Right hindlimb (tissue), 1 donor: ENCODE data around the gene PXYLP1.

ENCODE experiments used
- DNase-seq: peaks from one replicate; pipeline ENCODE4 v3.0.0-alpha.2; 2018

The PXYLP1 gene

DNA sequence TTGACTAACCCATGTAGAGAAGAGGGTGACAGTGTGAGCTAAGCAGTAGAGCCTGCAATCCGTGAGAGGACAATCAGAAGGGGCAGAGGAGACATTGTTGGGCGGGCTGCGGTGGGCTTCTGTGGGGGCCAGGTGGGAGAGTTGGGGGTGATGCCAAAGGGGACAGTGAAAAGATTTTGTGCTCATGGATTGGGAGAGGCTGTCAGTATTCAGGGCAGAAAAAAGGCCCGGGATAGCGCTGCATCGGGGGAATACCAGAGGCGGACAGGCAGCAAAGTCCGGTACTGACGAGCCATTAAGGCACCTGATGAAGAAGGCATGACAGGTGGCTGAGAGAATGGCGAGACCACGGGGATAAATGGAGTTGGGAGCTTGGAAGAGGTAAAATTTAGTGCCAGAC lies 1.3 kb upstream of the PXYLP1 start:
- DNase-seq = no peak

DNA sequence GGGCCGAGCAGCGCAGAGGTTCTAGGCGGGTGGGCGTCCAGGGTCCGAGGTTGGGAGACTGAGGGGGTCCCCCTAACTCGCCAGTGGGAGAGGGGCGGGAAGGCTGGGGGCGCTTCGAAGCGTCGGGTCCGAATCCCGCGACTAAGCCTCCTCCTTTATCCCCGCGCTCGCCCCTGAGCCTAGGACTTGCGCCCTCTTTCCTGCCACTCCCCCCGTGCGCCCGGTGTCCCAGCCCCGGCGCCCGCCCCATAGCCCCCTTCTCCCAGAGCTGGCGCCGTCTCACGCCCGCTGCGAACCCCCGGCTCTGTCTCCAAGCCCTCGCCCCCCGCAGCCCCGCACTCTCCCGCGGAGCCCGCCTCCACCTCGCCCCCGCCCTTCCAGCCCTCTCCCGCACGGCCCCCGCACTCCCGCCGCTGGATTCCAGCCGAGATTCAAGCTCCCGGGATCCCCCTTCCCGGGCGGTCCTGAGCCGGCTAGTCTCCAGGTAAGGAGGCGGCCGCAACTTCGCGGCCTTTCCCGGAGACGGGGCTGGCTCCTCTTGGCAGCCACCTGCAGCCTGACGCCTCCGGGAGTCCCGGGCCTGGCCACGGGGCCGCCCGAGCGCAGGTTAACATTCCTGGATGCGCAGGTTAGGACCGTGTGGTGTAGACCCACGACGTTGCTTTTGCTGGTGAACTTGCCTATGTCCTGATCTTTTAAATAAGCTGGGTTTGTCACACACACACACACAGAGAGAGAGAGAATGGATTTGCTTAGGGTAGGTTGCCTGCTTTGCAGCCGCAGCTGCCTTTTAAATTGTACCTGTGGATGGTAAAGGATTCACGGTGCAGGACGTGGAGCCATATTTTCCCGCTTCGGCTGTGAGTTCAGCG lies 563 bp downstream of the PXYLP1 start:
- peak; percentile 54 for DNase-seq

DNA sequence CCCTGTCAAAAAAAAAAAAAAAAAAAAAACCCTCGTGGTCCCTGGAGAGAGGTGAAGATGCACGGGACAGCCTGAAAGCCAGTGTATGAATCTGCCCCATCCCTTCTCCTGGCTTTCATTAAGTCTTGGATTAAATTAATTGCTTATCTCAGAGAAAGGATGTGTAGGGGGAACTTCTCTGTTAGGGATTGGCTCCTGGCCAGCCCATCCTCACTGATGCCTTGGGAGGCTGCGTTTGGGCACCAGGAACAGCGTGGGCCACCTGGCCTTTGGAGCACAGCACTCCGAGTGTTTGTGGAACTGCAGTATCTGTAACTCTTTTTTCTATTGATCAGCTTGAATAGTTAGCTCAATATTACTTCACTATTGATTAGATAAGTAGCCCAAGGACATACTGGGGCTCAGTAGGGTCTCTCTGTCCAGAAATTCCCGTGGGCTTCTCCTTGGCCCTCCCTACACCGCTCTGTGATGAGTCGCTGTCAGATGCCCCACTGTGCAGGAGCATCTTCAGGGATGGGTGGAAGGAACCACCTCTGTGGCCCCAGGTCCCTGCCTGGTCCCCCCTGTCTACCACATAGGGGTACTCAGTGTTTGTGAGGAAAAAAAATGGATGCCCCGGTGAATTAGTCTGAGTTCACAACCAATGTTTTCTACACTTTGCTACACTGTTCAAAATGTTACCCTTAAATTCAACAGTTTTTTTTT lies 2.0 kb downstream of the PXYLP1 start:
- no peak for DNase-seq

DNA sequence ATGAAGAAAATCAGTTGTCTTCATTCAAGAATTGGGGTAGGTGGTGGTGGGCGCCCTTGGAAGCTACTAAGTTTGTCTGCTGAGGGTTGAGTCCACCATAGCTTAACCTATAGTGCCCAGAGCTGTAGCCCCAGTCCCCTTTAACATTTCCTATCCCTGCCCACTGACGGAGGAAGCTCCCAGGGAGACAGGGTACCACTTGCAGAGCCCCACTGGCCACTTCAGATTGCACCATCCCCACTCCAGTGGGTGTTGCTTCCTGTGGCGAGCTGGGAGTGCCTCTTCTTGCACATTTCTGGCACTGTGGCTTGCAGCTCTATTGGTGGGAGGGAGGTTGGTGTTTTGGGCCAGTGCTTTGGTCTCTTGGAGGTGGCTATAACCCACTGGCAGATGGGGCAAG lies 2.7 kb downstream of the PXYLP1 start:
- DNase-seq = no peak

DNA sequence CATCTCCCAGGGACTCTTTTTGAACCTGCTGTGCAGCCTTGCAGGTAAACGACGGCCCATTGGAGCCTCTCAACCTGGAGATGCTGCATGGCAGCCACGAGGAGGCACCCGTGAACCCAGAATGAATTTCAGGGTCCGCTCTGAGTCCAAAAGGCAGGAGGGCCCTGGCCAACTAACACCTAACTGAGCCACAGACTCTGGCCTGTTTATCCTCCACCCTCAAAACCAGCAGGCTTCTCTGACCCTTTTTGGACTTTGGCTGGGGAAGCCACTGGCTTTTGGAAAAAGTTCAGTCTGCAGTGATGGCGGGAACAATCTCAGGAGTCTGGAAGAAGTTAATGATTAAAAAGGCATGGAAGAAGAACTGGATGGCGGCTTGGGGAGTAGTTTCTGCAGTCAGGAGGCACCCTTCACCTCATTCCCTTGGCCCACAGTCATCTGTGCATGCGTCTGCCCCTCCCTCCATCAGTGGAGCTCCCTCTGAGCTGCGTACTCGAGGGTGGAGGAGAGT lies 4.1 kb downstream of the PXYLP1 start:
- DNase-seq = no peak

DNA sequence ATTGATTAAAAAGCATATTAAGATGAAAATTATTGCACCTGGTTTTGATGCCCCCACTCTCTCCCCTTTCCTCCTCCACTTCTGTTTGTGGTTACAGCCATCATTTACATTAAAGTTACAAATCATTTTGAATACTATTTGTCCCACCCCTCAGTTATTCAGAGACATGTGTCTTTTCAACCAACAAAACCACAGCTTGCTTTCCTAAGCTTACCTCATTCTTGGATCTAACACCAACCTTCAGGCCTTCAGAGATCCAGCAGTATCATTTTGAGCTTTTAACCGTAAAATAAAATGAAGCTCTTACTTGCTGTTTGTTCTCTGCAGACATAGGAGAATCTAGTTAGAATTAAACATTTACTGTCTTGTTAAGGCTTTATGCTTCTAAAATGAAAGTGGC lies 4.7 kb downstream of the PXYLP1 start:
- DNase-seq = no peak

DNA sequence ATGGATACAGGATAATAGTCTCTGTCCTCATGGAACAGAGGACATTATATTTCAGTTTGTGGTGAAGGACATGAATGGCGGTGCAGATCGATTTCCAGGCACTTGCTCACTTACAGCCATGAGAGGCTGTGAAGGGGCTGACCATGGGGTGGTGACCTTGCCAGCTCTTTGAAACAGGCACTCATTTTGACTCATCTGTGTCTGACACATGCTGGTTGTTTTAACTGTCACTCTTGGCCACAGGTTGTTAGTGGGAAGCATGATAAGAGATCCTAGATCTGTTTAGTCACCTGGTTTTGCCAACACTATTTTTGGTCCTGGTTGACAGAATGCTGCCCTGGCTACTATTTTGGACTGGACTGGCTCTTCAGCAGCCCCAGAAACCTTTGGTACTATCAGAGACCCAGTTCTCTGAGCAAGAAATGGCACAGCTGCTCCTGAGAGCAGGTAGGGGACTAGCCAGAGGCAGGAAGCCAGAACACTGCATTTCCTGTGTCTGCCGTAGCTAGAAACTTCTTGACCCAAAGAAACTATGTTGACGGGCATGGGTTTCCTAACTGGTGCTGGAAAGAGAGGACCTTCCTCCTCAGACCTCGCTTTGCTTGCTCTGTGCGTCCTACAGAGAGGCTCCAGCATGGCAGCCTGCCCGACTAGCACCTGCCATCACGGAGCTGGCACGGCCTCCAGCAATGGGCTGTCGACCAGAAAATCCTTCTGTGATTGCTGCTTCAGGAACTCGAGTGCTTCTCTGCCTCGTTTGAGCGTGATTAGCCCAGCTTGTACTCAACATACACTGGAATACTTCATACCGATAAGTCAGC lies 6.3 kb downstream of the PXYLP1 start:
- no peak for DNase-seq

DNA sequence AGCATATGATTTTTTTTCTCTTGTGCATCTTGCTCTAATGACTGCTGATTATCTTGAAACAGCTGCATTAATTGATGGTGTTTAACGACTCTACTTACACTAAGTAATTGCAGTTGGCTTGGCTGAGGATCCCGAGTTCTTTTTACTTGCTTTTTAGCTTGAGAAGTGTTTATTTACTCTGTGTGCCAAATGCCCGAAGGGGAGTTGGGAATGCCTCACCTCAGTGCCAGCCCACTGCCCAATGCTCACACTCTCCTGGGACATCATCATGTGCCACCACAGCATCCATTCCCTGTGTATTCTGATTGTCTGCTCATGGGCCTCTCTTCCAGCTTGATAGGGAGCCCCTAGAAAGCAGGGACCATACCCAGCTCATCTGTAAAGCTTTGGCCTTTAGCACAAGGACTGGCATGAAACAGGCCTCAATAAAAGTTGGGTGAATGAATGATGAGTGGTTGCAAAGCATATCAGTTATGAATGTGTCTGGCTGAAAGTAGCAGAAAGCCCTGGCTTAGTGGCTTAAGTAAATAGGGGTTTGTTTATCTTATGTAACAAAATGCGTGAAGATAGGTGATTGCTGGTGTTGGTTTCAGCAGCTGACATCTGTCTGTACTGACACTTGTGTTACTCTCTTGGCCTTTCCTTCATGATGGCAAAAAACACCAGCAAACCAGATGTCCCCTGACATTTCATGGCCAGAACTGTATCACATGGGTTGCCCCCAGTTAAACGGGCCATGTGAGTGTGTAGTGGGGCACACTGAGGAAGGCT lies 8.1 kb downstream of the PXYLP1 start:
- DNase-seq = no peak

DNA sequence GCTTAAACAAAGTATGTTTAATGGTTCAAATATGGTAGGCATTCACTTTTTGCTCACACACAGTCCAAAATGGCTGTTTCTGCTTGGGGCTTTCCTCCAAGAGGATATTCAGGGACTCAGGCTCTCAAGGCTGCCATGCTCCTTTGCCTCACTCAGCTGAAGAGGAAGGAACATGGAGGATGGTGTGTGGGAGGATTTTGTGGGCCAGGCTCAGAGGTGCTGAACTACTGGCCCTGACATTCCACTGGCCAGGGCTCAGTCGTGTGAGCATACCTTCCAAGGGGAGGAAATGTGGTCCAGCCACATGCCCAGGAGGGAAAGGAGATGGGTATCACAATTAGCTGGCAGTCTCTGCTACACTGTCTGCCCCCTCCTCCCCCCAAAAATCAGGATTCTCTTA lies 8.7 kb downstream of the PXYLP1 start:
- DNase-seq = no peak

DNA sequence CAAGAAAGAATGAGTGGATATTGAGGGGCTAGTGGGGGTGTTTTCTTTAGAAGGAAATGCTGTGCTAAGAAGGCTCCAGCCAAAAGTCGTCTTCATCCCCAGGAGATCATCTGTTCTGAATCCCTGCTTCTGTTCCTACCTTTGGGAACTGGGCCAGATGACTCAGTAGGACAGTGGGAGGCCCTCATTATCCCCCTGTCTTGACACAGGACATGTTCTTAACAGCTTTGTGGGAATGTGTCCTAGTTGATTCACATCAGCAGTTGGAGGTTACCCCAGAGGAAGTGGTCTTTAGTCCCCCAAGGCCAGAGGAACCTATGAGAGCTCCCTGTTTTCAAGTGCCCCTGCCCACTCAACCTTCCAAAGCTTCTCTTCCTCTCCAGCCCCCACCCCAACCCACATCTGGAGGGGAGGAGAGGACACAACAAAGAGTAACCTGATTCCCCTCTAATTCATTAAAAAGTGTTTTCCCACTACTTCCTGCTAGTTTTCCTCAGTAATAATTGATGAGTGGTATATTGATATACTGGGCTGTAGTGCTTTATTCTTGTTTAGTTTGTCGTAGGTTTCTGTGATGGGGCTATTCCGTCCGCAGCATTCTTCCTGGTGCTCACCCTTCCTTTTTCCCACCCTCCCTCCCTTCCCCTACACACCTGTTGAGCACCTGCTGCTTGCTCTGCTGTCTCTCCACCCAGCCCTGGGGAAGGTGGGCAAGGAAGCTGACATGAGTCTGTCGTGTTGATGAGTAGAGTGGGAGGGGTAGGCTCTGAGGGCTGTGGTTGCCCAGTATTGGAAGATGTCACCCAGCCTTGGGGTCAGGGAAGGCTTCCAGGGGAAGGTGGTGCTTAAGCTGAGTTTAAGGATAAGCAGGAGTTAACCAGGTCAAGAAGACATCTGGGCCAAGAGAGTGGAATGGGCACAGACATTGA lies 9.3 kb downstream of the PXYLP1 start:
- DNase-seq = no peak

DNA sequence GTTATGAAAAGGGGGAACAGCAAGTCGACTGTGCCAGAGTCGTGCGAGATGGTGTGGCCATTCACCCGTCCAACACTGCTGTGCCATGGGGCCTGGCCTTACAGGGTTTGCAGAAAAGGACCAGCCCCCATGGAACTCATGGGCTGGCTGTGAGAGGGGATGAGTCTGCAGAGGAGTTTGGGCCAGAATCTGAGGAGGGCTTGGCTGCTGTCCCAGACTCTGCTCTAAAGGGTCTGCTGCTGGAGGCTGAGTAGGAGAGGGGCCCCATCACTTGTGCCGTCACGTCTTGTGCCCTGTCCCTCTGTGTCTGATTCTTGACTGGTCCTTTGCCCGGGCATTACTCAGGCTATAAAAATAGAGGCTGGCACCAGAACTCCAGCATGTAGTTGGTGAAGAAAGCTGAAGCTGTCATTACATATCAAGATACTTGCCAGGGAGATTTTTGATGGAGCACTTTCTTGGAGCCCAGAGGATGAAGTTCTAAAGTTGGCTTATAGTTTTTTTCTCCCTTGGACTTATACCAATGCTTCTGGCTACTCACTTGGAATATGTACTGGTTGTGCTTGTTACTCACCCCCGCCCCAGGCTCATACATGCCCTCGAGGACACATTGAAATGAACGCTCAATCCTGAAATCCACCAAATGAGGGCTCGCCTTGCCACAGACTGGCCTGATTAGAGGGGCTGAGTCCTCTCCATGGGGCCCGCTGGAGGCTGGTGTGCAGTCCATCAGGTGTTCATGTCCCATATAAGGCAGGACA lies 10.2 kb downstream of the PXYLP1 start:
- DNase-seq = peak; percentile 79

DNA sequence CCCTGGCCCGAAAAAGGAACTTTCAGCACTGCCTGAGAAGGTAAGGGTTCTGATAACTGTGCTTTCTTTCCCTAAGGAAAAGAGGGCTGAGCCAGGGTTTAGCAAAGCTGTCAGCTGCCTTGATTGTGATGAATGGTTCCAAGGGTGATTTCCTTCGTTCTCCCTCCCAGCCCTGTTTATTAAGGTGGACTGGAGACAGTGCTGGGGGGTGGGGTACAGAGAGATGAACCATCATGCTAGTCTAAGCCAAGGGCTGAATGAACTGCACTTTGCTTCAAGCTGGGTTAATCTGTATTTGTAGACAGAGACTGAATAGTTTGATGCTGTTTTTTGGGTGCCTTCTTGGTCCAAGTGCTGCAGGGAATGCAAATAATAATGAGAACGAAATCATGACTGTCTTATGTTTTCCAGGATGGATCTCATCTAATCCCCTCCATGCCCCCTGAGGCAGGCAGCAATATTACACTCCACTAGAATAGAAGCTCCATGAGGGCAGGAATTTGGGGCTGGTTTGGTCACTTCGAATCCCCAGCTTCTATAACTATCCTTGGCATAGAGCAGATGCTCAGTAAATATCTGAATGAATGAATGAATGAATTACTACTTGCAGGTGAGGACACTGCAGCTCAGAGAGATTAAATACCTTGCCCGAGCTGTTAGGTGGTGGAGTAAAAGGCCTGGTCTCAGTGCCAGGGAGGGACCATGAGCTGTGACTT lies 10.9 kb downstream of the PXYLP1 start:
- DNase-seq = no peak

DNA sequence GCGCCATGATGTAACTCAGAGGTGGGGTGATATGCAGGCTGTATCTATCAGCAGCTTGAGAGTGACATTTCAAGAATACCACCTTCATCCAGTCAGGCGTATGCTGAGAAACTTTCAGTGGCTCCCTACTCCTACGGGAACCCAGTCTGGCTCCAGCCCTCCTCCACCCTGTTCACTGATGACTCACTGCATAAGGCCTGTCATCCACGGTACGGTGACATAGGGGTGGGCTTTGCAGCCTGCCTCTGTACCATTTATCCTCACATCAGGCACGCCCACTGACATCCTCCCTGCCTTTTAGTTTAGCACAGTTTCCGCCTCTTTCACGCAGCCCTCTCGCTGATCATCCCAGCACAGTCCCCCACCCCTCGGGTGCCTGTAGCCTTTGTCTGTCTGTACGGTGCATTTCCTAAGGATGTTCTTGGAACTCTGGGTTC lies 11.7 kb downstream of the PXYLP1 start:
- no peak for DNase-seq

DNA sequence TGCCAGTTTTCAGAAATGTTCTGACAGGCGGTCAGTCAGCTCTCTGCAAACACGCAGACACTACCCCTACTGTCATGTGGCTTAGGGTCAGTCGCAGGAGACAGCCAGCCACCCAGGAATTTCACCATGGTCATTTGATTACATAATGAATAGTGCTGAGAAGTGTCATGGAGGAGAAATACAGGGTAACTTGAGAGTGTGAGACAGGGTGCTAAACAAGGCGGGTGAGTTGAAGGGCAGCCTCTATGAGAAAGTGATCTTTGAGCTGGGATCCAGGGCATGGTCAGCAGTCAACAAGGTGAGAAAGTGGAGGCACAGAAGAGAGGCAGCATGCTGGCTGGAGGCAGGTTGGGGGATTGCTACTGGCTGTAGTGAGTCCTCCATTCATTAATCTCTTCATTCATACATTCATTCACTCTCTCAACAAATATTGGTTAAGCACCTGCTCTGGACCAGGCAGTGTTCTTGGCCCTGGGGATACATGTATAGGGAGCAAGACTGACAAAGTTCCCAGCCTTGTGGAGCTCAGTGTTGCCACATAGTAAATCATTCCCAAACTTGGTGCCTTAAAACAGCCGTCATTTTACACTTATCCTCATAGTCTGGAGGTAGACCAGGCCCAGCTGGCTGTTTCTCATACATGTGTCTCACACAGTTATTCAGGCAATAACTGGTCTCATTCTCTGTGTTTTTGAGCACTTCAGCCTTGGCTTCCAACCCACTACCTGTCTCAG lies 14.8 kb downstream of the PXYLP1 start:
- DNase-seq = no peak

DNA sequence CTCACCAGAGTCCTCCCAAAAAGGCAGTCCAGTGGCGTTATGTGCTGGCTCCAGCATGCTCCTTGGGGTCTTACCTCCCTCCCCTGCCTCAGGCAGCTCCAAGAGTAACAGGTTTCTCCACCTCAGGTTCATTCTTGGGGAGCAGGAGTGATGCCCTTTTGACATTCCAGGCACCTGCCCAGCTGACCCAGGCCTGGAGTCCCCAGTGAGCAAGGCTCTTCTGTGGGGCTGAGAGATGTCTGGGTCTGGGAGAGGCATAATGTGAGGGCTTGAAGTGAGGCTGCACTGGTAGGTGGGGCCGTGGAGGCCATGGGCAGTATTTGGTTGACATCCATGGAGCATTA lies 15.3 kb downstream of the PXYLP1 start:
- no peak for DNase-seq

DNA sequence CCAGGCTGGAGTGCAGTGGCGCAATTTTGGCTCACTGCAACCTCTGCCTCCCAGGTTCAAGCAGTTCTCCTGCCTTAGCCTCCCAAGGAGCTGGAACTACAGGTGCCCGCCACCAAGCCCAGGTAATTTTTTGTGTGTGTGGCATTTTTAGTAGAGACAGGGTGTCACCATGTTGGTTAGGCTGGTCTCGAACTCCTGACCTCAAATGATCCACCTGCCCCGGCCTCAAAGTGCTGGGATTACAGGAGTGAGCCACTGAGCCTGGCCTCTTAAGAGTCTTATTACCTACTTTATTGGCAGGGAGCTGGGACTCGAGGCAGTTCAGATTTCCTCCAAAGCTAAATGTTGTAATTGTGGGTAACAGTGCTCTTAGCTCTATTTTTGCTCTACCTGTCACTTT lies 16.4 kb downstream of the PXYLP1 start:
- DNase-seq = no peak

DNA sequence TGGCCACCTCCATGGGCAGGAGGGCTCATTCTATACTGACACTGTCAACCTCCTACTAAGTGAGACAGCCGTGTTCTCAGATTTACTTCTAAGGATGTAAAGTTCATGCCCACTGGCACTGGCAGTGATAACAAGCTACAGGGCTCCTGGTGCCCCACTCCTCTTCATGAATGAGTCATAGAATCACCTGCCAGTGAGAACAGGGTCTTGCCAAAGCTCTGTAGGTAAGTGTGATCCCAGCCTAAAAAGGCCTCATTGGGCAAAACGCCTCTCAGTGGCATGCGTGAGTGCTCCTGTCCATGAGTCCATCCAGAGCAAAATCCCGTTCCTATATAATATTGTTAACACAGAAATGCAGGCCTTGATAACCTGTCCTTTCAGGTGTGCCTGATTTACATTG lies 17.4 kb downstream of the PXYLP1 start:
- DNase-seq = no peak

DNA sequence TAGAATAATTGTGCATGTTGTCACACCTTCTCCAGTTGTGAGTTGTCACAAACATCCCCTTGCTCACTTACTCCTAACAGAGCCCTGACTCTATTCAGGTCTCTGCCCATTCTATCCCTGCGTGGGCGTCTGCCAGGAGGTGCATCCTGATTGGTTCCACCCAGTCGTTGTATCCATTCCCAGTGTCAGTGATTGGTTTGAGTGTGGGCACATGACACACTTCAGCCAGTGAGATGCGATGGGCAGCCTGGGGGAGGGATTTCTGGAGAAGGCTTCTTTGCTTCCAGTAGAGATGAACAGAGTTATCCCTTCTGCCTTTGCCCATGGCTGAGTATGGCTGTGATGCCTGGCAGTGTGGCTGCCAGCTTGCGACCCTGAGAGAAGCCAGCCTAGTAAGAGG lies 18.7 kb downstream of the PXYLP1 start:
- no peak for DNase-seq

DNA sequence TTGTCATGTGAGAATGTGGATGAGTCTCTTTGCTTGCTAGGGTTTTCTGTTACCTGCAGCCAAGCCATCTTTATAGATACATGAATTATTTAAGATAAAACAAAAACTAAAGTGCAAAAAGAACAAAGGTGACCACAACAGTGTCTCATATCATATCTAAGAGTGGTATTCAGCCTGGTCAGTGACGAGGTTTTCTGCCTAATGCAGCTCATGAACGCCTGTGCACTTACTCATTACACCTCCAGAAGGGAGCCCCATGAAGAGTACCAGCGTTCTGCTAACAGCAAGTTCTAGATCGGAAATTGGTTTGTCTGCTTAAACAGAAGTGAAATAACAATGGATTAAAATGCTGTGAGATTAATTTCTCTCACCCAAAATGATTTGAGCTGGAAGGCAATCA lies 19.2 kb downstream of the PXYLP1 start:
- no peak for DNase-seq
